HL-60/S4 treated with phorbol 12-myristate 13-acetate at 8.2 ng/mL for 4 days and 3 days (cell line): ENCODE data around the gene GINS1.
"Not testable (repeated sequence)": the region's sequence is repeated elsewhere in the genome, so short reads cannot be mapped to it uniquely, and the experiment has no call there.

Source experiments
- in situ Hi-C: fragments of 300-500 bp; cut with MboI; formaldehyde crosslinking; loops from 2 replicates; pipeline ENCODE4 v1.15.0; 2022; ENCODE audit warnings: low sequenced_read_pairs

The GINS1 gene

DNA sequence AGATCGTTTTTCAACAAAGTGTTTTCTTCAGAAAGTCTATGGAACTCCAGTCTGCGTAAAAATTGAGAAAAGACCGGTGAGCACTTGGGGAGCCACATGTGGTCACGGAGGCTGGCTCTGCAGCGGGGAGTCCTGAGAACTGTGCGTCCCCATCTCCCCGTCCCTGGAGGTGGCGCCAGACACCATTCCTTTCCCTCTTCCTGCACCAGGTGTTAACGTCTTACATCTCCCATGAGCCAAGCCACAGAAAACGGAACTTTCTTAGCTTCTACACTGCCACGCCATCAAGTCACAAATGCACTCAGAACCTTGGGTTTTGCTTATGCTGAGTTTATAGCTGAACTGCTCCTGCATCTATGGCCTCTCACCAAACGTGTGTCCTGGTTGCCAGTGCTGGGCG lies 62.6 kb downstream of the GINS1 start:
- in situ Hi-C loops: no loop called here

DNA sequence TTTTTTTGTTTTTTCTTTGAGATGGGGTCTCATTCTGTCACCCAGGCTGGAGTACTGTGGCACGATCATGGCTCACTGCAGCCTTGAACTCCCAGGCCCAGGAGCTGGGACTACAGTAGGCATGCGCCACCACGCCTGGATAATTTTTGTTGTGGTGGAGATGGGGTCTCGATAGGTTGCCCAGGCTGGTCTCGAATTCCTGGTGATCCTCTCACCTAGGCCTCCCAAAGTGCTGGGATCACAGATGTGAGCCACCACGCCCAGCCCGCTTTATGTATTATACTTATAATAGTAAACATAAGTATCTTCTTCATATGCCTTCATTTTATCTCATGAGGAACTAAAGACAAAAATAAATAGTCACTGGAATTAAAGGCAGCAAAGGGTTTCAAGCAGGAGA lies 63.5 kb downstream of the GINS1 start:
- in situ Hi-C loops: no loop called here

DNA sequence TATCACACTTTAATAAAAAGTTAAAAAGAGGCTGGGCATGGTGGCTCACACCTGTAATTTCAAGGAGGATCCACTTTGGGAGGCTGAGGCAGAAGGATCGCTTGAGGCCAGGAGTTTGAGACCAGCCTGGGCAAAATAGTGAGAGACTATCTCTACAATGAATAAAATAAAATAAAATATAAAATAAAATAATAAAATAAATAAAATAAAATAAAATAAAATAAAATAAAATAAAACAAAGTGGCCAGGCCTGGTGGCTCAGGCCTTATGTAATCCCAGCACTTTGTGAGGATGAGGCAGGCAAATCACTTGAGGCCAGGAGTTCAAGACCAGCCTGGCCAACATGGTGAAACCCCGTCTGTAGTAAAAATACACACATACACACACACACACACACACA lies 65.8 kb downstream of the GINS1 start:
- in situ Hi-C loops: not testable (repeated sequence)

DNA sequence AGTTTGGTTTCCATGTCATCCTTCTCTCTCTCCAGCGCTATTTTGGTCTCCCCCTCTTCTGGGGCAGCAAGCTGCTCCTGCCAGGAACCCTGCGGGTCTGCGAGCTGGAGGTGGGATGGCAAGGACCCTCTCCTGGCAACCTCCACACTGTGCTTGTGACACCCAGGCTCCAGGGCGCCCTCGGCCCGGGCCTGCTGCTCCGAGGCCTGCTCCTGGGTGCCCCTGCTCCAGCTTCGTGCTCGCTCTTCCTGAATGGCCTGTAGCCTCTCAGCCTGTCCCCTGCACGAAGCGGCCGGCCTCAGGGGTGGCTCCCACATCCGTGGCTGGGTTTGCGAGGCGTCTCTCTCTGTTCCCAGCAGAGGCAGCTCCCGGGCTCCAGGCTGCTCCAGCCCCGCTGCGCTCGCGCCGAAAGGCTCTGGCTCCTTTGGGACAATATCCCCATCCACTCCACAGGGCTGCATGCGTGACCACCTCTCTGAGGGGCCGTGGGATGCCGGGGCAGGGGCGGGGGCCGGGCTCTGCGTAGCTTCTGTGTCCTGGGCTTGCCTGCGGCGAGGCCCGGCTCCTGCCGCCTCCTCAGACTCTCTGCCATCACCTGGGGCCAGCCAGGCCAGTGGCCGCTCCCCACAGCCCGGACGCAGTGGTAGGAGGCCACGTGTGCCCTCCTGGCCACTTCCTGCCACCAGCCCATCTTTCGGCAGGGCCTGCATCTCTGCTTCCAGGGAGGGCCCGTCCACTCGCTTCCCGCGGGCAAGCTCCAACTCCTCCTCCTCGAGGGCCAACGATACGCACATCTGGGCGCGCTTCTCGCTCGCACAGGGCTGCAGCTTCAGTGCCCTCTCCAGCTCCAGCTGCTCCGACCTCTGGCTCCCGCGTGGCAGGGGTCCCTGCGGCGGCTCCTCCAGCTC lies 68.9 kb downstream of the GINS1 start:
- in situ Hi-C loops: no loop called here

DNA sequence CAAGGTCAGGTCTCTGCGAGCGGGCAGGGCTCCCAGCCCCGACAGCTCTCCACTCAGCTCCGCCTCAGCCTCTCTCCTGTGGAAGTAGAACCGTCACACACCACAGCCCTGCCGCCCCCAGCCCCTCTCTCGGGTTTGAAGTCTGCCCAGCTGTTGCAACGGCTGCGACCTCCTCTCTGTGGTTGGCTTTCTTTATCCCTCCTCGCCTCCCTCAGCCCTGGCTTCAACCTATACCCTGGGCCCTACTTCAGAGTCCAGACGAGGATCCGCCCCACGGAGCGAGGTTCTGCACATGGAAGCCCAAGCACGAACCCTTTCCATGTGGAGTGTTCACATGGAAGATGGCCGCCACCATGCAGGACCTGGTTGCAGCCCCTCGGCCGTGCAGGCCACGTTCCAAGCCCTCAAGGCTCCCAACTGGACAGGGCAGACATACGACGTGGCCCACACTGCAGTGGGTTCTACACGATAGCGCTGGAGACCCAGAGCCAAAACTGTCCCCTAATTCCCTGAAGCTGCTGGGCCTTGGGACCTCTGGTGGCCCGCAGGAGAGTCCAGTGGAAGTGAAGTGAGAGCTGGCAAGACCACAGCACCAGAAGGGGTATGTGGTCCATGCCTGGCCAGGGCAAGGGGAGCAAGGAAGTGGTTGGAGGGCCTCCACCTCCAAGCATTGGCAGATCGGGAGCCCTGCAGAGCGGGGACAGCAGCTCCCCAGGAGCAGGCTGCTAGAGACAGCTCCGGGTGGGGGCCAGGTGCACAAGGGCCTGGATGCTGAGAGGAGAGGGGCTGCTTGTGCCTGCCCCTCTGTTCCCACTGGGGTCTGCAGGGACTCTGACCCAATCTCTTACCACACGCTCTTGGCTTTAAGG lies 69.8 kb downstream of the GINS1 start:
- in situ Hi-C loops: no loop called here

DNA sequence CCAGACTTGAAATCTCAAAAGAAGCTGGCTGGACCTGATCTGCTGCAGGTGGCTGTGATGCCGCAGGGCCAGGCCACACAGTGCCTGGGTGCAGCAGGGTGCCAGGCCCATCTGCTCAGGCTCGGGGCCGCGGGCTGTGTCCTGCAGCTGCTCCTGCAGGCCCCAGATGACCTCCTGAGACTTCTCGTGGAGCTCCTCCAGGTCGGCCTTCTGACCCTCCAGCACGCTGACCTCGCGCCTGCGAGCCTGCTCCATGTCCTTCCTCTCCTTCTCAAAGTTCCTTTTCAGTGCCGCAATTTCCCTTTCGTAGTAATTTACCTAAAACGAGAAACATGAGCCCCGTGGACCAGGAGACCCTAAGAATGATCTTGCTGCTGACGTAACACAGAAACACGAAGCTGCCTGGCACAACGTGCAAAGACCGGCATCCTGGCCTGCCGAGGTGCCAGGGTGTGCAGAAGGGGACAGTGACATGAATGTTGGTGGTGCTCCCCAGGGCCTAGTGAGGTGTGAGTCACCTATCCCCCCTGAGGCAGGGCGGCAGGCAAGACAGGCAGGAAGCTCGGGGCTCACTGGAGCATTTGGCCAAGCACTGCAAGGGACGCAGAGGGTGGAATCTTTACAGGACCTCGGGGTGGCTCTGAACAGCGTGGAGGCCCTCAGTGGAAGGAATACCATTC lies 71.6 kb downstream of the GINS1 start:
- in situ Hi-C loops: no loop called here

DNA sequence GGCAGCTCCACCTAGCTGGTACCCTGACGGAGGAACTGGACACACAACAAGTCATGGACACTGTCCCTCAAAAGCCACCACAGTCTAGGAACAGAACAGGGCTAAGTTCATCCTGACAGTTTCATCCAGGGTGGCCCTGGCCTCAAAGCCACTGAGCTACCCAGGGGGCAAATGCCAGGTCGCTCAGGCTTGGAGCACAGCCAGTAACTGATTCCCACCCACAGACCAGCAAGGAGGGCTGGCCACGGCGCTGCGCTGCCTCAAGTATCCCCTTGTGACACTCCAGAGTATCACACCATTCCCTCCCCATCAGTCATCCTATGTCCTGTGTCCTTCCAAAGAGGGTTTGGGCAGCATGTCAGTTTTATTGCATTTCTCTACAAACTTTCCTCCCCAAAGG lies 72.2 kb downstream of the GINS1 start:
- in situ Hi-C loops: no loop called here

DNA sequence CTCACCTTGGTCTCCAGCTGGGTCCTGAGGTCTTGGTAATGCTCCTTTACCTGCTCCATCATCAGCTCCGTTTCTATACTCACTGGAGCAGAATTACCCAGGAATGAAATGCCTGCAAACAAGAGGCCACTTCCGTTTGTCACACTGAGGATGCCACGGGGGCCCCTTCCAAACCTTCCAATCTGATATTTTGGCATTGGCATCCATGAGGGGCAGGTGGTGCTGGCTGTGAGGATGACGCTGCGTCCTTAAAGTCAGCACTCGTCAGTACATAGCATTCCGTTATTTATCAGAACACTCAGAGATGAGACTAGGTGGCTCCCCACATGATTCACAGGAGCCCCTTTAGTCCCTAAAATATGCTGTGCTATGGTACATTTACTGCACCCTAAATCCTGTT lies 72.7 kb downstream of the GINS1 start:
- in situ Hi-C loops: no loop called here

DNA sequence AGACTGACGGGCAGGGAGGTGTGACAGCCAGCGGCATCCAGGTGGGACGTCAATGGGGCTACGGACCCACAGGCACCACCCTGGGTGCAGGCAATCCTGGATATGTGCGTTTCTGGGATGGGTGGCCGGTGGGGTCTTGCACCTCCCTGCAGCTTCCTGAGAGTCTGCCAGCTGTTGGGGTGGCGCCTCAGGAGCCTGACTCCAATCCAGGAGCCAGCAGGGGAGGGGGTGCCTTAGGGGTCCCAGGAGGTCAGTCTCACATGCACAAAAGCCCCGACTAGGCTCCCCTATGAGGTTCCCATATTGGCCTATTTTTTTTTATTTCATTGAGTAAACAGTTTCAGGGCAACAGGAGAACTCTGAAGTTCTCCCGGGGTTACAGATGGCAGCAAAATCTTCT lies 73.3 kb downstream of the GINS1 start:
- in situ Hi-C loops: no loop called here

DNA sequence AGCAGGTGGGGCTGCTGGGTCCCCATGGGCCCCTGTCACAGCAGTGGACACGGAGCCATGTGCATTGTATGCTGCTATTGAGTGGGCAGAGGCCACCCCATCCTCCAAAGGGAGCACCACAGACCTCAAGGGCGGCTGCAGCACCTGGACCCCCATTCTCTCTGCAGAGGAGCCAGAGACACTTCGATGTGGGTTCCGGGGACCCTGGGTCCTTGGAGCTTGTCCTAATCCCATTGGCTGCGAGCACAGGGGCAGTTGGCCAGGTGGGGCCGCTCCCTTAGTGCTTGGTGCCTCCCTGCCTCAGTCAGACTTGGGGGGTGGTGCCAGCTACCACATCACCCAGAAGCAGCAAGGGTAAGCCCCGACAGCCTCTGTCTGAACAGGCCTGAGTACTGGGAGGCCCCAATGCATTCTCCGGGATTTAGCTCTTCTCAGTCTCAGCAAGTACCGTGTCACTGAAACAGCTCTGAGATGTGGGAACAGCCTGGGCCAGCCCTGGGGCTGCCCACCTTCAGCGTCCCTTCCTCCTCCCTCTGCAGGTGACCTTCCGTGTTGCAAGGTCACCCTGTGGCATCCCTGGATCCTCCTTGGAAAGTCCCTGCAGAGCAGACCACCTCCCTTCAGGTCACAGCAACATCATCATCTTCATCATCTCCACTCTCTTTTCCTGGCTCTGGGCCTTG lies 73.9 kb downstream of the GINS1 start:
- in situ Hi-C loops: no loop called here

DNA sequence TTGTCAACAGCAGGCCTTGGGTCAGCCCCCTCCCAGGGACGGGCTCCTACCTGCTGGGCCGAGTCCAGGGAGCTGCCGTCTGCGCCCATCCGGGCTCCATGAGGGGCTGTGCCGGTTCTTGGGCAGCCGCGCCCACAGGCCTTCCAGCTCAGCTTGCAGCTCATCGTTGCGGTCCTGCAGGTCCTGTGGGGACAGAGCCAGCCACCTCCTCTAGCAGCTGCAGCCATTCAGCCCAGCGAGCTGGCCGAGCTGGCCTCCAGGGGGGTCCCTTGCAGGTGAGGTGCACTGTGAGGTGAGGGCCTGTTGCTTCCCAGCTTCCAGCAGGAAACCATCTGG lies 74.4 kb downstream of the GINS1 start:
- in situ Hi-C loops: no loop called here

DNA sequence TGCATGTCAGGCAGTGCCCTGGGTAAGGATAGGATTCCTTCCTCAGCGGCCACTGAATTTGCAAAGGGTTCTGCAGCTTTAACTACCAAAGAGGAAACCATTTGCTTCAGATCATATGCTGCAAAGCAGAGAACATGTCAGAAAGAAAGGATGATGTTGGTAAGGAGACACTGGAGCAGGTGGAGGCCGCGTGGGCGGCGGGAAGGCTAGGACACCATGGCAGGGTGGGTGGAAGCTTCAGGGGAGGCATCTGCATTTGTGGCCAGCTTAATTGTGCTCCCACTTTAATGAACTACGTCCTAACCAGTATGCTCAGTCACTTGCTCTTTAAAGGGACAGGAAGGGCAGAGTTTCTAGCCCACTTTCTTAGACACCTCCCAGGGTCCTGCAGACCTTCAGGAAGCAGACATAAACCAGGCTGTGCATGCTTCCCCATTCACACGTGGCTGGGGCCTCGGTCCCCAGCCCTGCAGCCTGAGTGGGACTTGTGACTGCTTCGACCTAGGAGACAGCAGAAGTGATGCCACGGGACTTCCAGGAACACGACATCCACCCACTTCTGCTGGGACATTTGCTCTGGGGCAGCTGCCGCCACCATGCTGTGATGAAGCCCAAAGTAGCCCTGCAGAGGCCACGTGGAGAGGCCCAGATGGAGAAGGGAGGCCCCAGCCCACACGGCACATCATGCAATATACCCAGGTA lies 76.1 kb downstream of the GINS1 start:
- in situ Hi-C loops: no loop called here

DNA sequence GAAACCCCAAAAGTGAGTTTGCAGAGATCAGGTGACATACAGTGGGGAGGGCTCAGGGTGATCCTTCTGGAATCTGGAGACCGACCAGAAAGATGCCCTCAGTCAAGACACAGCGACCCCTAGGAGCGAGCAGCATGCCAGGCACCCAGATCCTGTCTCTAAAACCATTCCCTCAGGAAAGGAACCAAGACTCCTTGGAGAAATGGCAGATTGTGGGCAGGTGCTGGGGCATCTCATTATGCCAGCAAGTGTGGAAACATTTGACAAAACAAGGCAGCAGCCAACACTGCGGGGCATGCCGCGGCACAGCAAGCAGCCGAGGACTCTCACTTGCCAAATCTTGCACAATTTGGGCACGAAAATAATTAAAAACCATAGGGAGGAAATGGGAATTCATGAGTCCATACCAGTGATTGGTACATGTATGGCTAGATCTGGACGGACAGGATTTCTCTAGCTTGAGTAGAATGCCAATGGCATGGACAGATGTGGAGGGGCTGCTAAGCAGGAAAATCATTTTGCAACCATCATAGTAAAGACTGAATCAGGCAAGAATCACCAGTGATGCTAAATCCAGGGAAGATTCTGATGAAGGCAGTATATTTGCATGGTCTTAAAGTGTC lies 76.9 kb downstream of the GINS1 start:
- in situ Hi-C loops: no loop called here

DNA sequence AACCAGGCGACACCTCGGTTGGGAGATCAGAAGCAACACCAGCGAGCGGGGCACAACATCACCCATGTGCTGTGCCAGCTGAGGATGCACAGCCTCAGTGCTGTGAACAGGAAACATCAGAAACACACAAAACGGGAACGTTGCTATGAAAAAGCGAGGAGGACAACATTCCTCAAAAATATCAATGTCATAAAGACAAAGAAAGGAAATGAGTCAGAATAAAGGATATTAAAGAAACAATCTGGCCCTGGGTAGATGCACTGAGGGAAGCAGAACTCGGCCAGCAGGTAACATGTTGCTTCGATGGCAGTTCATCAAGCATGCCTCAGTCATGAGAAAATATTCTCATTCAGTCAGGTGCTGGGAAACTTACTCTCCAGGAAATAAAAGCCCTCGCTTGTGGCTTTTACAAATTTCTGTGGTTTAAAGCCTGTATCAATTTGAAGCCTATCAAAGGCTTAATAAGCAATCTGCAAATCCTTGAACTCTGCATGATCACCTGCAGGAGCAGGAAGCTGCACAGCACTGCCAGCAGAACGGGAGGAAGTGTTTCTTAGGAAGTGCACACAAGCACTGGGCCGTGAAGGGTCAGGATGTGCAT lies 77.5 kb downstream of the GINS1 start:
- in situ Hi-C loops: no loop called here

DNA sequence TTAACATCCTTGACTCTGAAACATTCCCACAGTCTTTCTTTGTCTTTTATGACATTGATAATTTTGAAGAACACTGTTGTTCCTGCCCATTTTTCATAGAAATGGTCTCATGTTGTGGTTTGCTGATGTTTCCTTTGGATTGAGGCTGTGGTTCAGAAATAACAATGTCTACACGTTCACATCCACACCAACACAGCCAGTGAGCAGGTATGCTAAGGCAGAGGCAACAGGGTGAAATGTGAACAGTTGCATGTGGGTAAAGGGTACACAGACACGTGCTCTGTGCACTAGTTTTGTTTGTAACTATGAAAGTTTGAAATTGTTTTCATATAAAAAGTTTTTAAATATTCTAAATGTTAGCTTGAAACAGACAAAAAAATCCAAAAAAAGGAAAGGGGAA lies 78.4 kb downstream of the GINS1 start:
- in situ Hi-C loops: no loop called here

DNA sequence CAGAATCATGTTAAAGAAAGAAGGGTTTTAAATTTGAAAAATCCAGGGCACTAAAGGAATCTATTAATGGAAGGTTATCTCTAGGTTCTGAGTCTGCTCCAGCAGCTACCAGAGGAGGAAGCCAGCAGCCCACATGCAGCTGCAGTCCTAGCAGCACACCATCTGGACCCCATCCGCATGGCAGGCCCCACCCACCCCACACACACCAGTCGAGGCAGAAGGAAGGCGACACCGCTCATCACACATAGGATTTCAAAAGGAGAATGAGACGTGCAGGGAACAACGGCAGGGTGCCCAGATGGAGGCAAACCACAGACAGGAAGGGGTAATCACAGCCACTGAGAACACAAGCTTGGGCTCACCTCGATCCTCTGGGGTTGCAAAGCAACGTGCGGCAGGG lies 78.9 kb downstream of the GINS1 start:
- in situ Hi-C loops: no loop called here

DNA sequence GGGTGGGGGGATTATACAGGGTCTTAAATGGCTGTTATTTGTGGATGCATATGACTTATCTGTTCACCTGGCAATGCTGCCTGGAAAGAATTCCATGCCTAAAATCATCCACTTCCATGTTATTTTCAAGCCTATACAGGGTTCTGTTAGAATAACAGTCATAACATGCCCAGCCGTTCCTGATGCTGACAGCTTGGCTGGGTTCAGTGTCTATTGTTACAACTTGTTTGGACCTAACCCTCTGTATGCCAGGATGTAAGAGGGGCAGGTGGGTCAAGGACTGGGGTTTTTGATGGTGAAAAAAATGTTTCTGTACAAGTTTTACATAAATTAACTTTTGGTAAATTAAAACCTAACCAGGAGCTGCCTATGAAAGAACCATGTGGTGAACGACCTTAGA lies 79.8 kb downstream of the GINS1 start:
- in situ Hi-C loops: no loop called here

DNA sequence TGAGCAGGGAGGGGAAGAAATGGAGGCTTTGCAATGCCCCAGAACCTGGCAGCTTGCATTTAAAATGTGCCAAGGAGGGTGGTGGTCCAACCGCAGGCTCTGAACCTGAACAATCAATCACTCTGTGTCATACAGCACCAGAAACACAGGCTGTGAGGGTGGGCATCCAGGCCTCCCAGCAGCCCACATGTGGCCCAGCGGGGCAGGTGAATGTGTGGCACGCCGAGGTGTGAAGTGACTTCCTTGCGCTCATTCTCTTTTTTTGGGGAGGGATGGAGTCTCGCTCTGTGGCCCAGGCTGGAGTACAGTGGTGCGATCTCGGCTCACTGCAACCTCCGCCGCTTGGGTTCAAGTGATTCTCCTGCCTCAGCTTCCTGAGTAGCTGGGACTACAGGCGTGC lies 80.5 kb downstream of the GINS1 start:
- in situ Hi-C loops: no loop called here

DNA sequence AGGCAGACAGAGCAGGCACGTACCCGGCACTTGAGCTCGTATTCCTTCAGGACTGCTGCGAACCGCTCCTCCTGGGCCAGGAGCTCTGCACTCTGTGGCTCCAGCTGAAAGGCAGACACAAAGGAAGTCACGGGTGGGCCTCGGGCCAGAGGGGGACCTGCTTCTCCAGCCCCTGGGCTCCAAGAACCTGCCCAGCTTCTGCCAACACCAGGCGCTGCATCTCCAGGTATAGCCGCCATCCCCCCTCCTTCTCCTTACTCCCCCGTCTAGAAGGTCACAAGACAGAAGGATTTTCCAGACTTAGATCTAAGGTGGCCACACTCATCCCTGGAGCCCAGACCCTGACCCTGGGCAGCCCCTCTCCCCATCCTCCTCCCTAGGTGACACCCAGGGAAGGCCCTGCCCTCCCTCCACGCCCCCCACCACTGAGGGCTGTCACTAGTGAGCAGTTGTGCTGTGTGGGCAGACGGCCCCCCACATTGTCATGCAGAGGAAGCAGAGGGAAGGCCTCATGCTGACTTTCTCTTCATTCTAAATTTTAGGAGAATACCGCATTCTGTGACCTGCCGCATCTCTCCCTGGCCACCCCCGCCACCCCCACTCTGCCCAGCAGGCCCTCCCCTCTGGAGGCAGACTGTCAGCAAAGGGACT lies 81.9 kb downstream of the GINS1 start:
- in situ Hi-C loops: no loop called here
